Measurements from ENCODE around the gene GPATCH4.
"Not testable (repeated sequence)": the region's sequence is repeated elsewhere in the genome, so short reads cannot be mapped to it uniquely, and the experiment has no call there.

The GPATCH4 gene

GRCh38 chr1:156571261-156571852 lies 29.9 kb downstream of the GPATCH4 start:
- H3K9me3 ChIP-seq (ENCODE audit: low read length): no peaks in the 10 kb centered on the region
- no peaks in the 10 kb centered on the region for H3K27me3 ChIP-seq (ENCODE audit: control insufficient read depth in 1 of 2, insufficient read depth in 2 of 2, low read length in 2 of 2)
- no peak overlapping the region for H3K4me3 ChIP-seq (ENCODE audit: low read depth in 1 of 2, low read length in 2 of 2)
- H3K36me3 ChIP-seq (ENCODE audit: insufficient read depth, low read length): no peaks in the 10 kb centered on the region
- peaks cover 10% of the 10 kb centered on the region for H3K4me1 ChIP-seq (ENCODE audit: insufficient read depth, low read length)
- no peak overlapping the region for H3K27ac ChIP-seq (ENCODE audit: low read depth, low read length)
- no peak overlapping the region for H3K9ac ChIP-seq (ENCODE audit: low read length)

DNA sequence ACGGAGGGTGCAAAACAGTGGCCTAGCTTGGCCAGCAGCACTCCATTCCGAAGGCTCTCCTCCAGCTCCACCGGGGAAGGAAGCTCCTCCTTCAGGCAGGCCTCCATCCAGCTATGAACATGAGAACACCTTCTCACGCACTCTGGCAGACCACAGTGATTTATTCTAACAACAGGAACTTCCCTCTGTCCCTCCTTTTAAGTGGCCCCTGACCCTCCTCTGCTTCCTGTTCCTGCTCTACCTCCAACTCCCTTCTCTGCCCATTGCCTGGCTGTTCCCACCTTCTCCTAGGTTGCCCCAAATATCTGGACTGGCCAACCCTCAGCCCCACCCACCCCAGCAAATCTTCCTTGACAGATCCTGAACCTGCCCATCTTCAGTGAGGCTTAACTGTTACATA lies 34.8 kb downstream of the GPATCH4 start:
- Histone ChIP-seq H3K36me3 (ENCODE audit: insufficient read depth, low read length) (no peaks in the 10 kb centered on the region), H3K27me3 (ENCODE audit: control insufficient read depth in 1 of 2, insufficient read depth in 2 of 2, low read length in 2 of 2) (no peaks in the 10 kb centered on the region), H3K27ac (ENCODE audit: low read depth, low read length) (no peak overlapping the region), H3K9ac (ENCODE audit: low read length) (no peak overlapping the region), H3K9me3 (ENCODE audit: low read length) (no peaks in the 10 kb centered on the region), H3K4me1 (ENCODE audit: insufficient read depth, low read length) (no peaks in the 10 kb centered on the region), H3K4me3 (ENCODE audit: low read depth in 1 of 2, low read length in 2 of 2) (no peak overlapping the region)

GRCh38 chr1:156565519-156565918 lies 35.8 kb downstream of the GPATCH4 start:
- Histone ChIP-seq H3K27ac (ENCODE audit: low read depth, low read length) (no peak overlapping the region), H3K4me1 (ENCODE audit: insufficient read depth, low read length) (no peaks in the 10 kb centered on the region), H3K4me3 (ENCODE audit: low read depth in 1 of 2, low read length in 2 of 2) (no peak overlapping the region), H3K9me3 (ENCODE audit: low read length) (no peaks in the 10 kb centered on the region), H3K9ac (ENCODE audit: low read length) (no peak overlapping the region), H3K27me3 (ENCODE audit: control insufficient read depth in 1 of 2, insufficient read depth in 2 of 2, low read length in 2 of 2) (no peaks in the 10 kb centered on the region), H3K36me3 (ENCODE audit: insufficient read depth, low read length) (no peaks in the 10 kb centered on the region)

DNA sequence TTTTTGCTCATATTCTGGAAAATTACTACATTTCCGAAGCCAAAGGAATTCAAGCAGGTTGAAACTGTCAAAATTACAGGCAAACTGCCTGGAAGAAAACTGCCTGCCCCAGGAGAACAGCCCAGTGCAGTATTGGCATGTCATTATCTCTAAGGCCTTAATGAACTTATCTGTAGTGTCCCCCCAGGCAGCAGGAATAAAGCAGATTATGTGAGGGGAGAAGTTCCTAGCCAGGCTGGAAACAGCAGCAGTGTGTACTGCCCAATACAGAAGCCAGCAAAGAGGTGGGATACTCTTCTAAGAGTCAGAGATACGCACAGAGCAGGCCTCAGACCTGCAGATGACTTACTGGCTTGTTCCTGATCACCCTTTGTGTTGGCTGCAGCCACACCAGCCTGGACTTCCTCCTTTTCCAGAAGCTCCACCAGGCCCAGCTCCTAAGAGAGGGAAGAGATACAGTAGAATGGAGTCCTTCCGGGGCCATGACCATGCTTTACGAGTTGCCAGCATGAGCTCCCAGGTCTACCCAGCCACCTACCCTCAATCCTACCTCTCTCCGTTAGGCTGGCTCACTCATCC lies 40.6 kb downstream of the GPATCH4 start:
- Histone ChIP-seq H3K4me3 (ENCODE audit: low read depth in 1 of 2, low read length in 2 of 2) (no peak overlapping the region), H3K27ac (ENCODE audit: low read depth, low read length) (no peak overlapping the region), H3K9me3 (ENCODE audit: low read length) (no peaks in the 10 kb centered on the region), H3K27me3 (ENCODE audit: control insufficient read depth in 1 of 2, insufficient read depth in 2 of 2, low read length in 2 of 2) (no peaks in the 10 kb centered on the region), H3K36me3 (ENCODE audit: insufficient read depth, low read length) (no peaks in the 10 kb centered on the region), H3K4me1 (ENCODE audit: insufficient read depth, low read length) (no peaks in the 10 kb centered on the region), H3K9ac (ENCODE audit: low read length) (no peak overlapping the region)

DNA sequence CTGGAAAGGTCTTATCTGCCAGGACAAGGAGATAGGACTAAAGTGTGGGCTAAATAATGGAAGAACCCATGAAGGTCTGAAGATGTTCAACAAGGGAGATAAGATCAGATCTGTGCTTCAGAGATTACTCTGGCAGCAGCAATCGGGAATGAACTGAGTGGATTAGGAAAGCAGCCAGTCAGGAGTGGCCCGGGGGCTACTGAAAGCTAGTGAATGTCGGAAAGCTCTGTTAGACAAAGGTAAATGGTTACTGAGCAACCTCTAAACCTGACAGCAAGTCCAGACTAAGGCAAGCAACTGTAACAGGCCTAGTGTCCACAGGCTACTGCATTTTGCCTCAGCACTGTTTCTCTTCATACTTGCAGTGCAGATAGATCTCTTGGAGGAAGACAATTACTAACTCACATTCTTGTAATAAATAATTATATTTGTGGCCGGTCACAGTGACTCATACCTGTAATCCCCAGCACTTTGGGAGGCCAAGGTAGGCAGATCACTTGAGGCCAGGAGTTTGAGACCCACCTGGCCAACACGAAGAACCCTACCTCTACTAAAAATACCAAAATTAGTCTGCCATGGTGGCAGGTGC lies 41.4 kb downstream of the GPATCH4 start:
- H3K9ac ChIP-seq (ENCODE audit: low read length): no peak overlapping the region
- H3K4me3 ChIP-seq (ENCODE audit: low read depth in 1 of 2, low read length in 2 of 2): no peak overlapping the region
- H3K27me3 ChIP-seq (ENCODE audit: control insufficient read depth in 1 of 2, insufficient read depth in 2 of 2, low read length in 2 of 2): no peaks in the 10 kb centered on the region
- no peaks in the 10 kb centered on the region for H3K9me3 ChIP-seq (ENCODE audit: low read length)
- no peaks in the 10 kb centered on the region for H3K36me3 ChIP-seq (ENCODE audit: insufficient read depth, low read length)
- H3K27ac ChIP-seq (ENCODE audit: low read depth, low read length): no peak overlapping the region
- H3K4me1 ChIP-seq (ENCODE audit: insufficient read depth, low read length): no peaks in the 10 kb centered on the region

DNA sequence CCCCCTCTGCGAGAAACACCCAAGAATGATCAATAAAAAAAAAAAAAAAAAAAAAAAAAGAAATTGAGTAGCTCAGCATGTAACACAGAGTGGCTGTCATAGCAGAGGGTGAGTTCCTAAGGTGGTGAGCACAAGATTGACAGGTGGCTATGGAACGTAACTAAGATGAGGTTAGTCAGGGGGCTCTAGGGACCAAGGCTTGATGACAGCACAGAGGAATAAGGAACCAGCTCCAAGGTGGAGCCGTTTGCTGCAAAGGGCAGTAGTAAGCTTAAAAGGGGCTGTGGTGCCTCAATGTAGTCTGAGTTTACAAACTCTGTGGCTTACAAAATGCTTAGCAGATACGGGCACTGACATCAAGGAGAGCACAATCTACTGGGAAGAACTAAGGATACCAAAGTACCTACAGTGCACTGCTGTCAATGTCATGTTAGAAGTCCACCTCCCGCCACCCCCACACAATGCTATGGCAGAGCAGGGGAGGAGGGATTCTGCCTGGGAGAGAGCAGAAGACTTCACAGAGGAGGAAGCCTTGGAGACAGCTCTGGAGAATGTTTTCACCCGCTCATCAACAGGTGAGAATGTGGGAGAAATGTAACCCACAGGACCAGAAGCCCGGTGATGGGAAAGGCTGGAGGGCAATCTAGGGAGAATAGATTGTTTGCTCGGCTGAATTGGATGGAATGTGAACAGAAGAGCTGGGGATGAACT lies 42.0 kb downstream of the GPATCH4 start:
- no peak overlapping the region for H3K9ac ChIP-seq (ENCODE audit: low read length)
- no peaks in the 10 kb centered on the region for H3K27me3 ChIP-seq (ENCODE audit: control insufficient read depth in 1 of 2, insufficient read depth in 2 of 2, low read length in 2 of 2)
- no peaks in the 10 kb centered on the region for H3K36me3 ChIP-seq (ENCODE audit: insufficient read depth, low read length)
- H3K9me3 ChIP-seq (ENCODE audit: low read length): no peaks in the 10 kb centered on the region
- peaks cover 5% of the 10 kb centered on the region for H3K4me1 ChIP-seq (ENCODE audit: insufficient read depth, low read length)
- H3K4me3 ChIP-seq (ENCODE audit: low read depth in 1 of 2, low read length in 2 of 2): no peak overlapping the region
- no peak overlapping the region for H3K27ac ChIP-seq (ENCODE audit: low read depth, low read length)

GRCh38 chr1:156556354-156556753 lies 44.9 kb downstream of the GPATCH4 start:
- no peaks in the 10 kb centered on the region for H3K27me3 ChIP-seq (ENCODE audit: control insufficient read depth in 1 of 2, insufficient read depth in 2 of 2, low read length in 2 of 2)
- H3K4me3 ChIP-seq (ENCODE audit: low read depth in 1 of 2, low read length in 2 of 2): no peak overlapping the region
- no peak overlapping the region for H3K9ac ChIP-seq (ENCODE audit: low read length)
- peaks cover 8% of the 10 kb centered on the region for H3K4me1 ChIP-seq (ENCODE audit: insufficient read depth, low read length)
- H3K9me3 ChIP-seq (ENCODE audit: low read length): no peaks in the 10 kb centered on the region
- H3K36me3 ChIP-seq (ENCODE audit: insufficient read depth, low read length): no peaks in the 10 kb centered on the region
- H3K27ac ChIP-seq (ENCODE audit: low read depth, low read length): no peak overlapping the region

DNA sequence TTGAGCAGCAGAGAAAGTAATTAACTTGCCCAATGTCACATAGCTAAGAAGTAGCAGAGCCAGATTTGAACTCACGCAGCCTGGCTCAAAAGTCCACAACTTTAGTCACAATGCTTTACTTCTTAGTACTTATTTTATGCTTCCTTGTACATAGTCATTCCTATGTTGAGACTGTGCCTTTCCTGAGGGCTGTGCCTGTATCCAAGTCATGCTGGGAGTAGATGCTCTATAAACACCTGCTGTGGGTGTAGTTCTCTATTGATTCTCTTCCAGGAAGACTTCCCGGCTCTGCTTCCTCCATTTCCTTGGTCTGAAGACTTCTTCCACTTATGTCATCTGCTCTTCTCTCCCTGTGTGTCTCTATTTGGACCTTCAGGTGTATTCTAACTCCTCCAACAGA lies 45.6 kb downstream of the GPATCH4 start:
- Histone ChIP-seq H3K9ac (ENCODE audit: low read length) (no peak overlapping the region), H3K36me3 (ENCODE audit: insufficient read depth, low read length) (no peaks in the 10 kb centered on the region), H3K27ac (ENCODE audit: low read depth, low read length) (no peak overlapping the region)

GRCh38 chr1:156554971-156555370 lies 46.3 kb downstream of the GPATCH4 start:
- no peak overlapping the region for H3K27ac ChIP-seq (ENCODE audit: low read depth, low read length)
- H3K4me3 ChIP-seq (ENCODE audit: low read depth in 1 of 2, low read length in 2 of 2): no peak overlapping the region
- H3K9me3 ChIP-seq (ENCODE audit: low read length): no peaks in the 10 kb centered on the region
- H3K27me3 ChIP-seq (ENCODE audit: control insufficient read depth in 1 of 2, insufficient read depth in 2 of 2, low read length in 2 of 2): no peaks in the 10 kb centered on the region
- no peak overlapping the region for H3K9ac ChIP-seq (ENCODE audit: low read length)
- peaks cover 8% of the 10 kb centered on the region for H3K4me1 ChIP-seq (ENCODE audit: insufficient read depth, low read length)
- H3K36me3 ChIP-seq (ENCODE audit: insufficient read depth, low read length): no peaks in the 10 kb centered on the region

More for the DNA sequence above, 45.6 kb downstream of the GPATCH4 start:
- Histone ChIP-seq H3K4me3 (ENCODE audit: low read depth in 1 of 2, low read length in 2 of 2) (no peak overlapping the region), H3K9me3 (ENCODE audit: low read length) (no peaks in the 10 kb centered on the region), H3K27me3 (ENCODE audit: control insufficient read depth in 1 of 2, insufficient read depth in 2 of 2, low read length in 2 of 2) (no peaks in the 10 kb centered on the region), H3K4me1 (ENCODE audit: insufficient read depth, low read length) (peaks cover 8% of the 10 kb centered on the region)

- peaks cover 8% of the 10 kb centered on the region for H3K4me1 ChIP-seq (ENCODE audit: insufficient read depth, low read length)
- no peaks in the 10 kb centered on the region for H3K27me3 ChIP-seq (ENCODE audit: control insufficient read depth in 1 of 2, insufficient read depth in 2 of 2, low read length in 2 of 2)
- H3K4me3 ChIP-seq (ENCODE audit: low read depth in 1 of 2, low read length in 2 of 2): no peak overlapping the region
- no peaks in the 10 kb centered on the region for H3K9me3 ChIP-seq (ENCODE audit: low read length)
- no peak overlapping the region for H3K9ac ChIP-seq (ENCODE audit: low read length)
- H3K27ac ChIP-seq (ENCODE audit: low read depth, low read length): no peak overlapping the region
- no peaks in the 10 kb centered on the region for H3K36me3 ChIP-seq (ENCODE audit: insufficient read depth, low read length)
These were observed 47.3 kb downstream of the GPATCH4 start for GRCh38 chr1:156553860-156554485.

GRCh38 chr1:156552937-156553336 lies 48.3 kb downstream of the GPATCH4 start:
- not testable (repeated sequence) for H3K9me3 ChIP-seq (ENCODE audit: low read length); H3K36me3 ChIP-seq (ENCODE audit: insufficient read depth, low read length); H3K4me1 ChIP-seq (ENCODE audit: insufficient read depth, low read length); H3K27me3 ChIP-seq (ENCODE audit: control insufficient read depth in 1 of 2, insufficient read depth in 2 of 2, low read length in 2 of 2); H3K4me3 ChIP-seq (ENCODE audit: low read depth in 1 of 2, low read length in 2 of 2); H3K9ac ChIP-seq (ENCODE audit: low read length); H3K27ac ChIP-seq (ENCODE audit: low read depth, low read length)
